HCT116 (cell line): ENCODE data around the gene ENOX1.

Experiments used
- POLR2A ChIP-seq: IDR thresholded peaks from 2 replicates; pipeline ENCODE4 v1.7.0; 2011; ENCODE audit warnings: borderline replicate concordance; ENCODE audit not compliant: insufficient read depth, insufficient read length; ENCODE audit errors: extremely low read depth
- POLR2AphosphoS5 ChIP-seq: IDR thresholded peaks from 2 replicates; pipeline ENCODE4 v1.6.1; 2011; ENCODE audit warnings: mild to moderate bottlenecking, low read depth, low read length, moderate library complexity
- SIN3A ChIP-seq: IDR thresholded peaks from 2 replicates; pipeline ENCODE4 v1.6.1; 2012; ENCODE audit warnings: low read depth
- SRF ChIP-seq: IDR thresholded peaks from 2 replicates; pipeline ENCODE4 v1.6.1; 2012; ENCODE audit warnings: low read depth
- TF ChIP-seq, protein P1 (sequence below), 3 experiments: fragments of 200-600 bp in 1 of 3; sonication (generic) in 1 of 3; IDR thresholded peaks in 2 of 3; conservative IDR thresholded peaks in 1 of 3; 2 replicates each; pipeline ENCODE4 v1.5.1; 2012 to 2017; ENCODE audit warnings: low read depth in 2 of 3, low read length in 2 of 3, antibody characterized with exemption in 1 of 3, borderline replicate concordance in 1 of 3, control low read depth in 1 of 3, mild to moderate bottlenecking in 1 of 3, mixed read lengths in 1 of 3, mixed run types in 1 of 3, moderate library complexity in 1 of 3; ENCODE audit not compliant: insufficient read depth in 1 of 3
- TF ChIP-seq, protein P2 (sequence below): IDR thresholded peaks from 2 replicates; pipeline ENCODE4 v1.6.1; 2012
- TF ChIP-seq, protein P3 (sequence below): IDR thresholded peaks from 2 replicates; pipeline ENCODE4 v1.6.1; 2012; ENCODE audit warnings: low read depth
- TF ChIP-seq, protein P4 (sequence below): IDR thresholded peaks from 2 replicates; pipeline ENCODE4 v1.6.1; 2012

DNA sequence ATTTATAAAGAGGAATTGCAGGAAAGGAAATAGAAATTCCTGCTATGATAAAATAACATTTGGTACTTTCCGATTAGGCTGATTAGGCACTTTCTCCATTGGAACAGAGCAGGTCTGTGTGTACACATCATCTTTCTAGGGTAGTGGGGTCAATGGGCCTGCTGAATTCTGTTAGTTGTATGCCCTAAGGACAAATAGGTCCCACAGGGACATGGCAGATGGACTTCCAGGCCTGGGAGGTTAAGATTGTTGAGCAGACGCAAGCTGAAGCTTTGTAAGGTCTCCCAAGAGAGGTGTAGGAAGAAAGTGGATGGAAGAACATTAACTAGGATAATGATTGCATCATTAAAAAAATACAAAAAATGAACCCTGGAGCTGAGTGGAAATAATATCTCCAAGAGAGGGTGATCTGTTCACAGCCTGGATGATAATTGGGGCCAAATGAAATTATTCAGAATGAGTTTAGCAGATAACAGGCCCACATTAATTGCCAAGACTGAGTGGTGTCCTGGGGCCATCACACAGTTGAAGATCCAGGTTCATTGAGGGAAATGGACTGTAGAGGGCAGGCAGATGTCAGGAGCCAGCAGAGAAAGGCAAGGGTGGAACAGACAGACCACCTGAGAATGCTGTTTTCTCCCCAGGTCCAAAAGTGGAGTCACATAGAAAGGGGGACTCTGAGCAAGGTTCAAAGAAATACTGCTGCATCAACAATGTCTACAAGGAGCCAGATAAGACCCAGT is 548.3 kb downstream of the ENOX1 start:
- TF ChIP-seq, protein P1, sequence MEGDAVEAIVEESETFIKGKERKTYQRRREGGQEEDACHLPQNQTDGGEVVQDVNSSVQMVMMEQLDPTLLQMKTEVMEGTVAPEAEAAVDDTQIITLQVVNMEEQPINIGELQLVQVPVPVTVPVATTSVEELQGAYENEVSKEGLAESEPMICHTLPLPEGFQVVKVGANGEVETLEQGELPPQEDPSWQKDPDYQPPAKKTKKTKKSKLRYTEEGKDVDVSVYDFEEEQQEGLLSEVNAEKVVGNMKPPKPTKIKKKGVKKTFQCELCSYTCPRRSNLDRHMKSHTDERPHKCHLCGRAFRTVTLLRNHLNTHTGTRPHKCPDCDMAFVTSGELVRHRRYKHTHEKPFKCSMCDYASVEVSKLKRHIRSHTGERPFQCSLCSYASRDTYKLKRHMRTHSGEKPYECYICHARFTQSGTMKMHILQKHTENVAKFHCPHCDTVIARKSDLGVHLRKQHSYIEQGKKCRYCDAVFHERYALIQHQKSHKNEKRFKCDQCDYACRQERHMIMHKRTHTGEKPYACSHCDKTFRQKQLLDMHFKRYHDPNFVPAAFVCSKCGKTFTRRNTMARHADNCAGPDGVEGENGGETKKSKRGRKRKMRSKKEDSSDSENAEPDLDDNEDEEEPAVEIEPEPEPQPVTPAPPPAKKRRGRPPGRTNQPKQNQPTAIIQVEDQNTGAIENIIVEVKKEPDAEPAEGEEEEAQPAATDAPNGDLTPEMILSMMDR (IDR thresholded peaks at IDR 0.05 in 2 of 3, conservative IDR thresholded peaks at IDR 0.05 in 1 of 3; ENCODE audit: borderline replicate concordance in 1 of 3, insufficient read depth in 1 of 3, low read depth in 2 of 3, low read length in 2 of 3), result no peak
- TF ChIP-seq, protein P2, sequence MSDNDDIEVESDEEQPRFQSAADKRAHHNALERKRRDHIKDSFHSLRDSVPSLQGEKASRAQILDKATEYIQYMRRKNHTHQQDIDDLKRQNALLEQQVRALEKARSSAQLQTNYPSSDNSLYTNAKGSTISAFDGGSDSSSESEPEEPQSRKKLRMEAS, result no peak
- TF ChIP-seq POLR2AphosphoS5 (no peak), POLR2A (no peak), SRF (no peak), SIN3A (no peak)
- TF ChIP-seq, protein P3, sequence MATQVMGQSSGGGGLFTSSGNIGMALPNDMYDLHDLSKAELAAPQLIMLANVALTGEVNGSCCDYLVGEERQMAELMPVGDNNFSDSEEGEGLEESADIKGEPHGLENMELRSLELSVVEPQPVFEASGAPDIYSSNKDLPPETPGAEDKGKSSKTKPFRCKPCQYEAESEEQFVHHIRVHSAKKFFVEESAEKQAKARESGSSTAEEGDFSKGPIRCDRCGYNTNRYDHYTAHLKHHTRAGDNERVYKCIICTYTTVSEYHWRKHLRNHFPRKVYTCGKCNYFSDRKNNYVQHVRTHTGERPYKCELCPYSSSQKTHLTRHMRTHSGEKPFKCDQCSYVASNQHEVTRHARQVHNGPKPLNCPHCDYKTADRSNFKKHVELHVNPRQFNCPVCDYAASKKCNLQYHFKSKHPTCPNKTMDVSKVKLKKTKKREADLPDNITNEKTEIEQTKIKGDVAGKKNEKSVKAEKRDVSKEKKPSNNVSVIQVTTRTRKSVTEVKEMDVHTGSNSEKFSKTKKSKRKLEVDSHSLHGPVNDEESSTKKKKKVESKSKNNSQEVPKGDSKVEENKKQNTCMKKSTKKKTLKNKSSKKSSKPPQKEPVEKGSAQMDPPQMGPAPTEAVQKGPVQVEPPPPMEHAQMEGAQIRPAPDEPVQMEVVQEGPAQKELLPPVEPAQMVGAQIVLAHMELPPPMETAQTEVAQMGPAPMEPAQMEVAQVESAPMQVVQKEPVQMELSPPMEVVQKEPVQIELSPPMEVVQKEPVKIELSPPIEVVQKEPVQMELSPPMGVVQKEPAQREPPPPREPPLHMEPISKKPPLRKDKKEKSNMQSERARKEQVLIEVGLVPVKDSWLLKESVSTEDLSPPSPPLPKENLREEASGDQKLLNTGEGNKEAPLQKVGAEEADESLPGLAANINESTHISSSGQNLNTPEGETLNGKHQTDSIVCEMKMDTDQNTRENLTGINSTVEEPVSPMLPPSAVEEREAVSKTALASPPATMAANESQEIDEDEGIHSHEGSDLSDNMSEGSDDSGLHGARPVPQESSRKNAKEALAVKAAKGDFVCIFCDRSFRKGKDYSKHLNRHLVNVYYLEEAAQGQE, result no peak
- TF ChIP-seq, protein P4, sequence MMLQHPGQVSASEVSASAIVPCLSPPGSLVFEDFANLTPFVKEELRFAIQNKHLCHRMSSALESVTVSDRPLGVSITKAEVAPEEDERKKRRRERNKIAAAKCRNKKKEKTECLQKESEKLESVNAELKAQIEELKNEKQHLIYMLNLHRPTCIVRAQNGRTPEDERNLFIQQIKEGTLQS, result no peak
